Measurements from ENCODE around the gene MPP1.
"Not testable (repeated sequence)": the region's sequence is repeated elsewhere in the genome, so short reads cannot be mapped to it uniquely, and the experiment has no call there.

The MPP1 gene

GRCh38 chrX:154816326-154816898 lies 11.1 kb upstream of the MPP1 start:
- H4K20me1 ChIP-seq (ENCODE audit: insufficient read depth, low read length); H3K9me3 ChIP-seq (ENCODE audit: insufficient read depth, low read length); H3K4me3 ChIP-seq (ENCODE audit: low read length); H3K27me3 ChIP-seq (ENCODE audit: low read depth, low read length); H3K9ac ChIP-seq (ENCODE audit: low read length); H3K27ac ChIP-seq (ENCODE audit: low read length); H3K79me2 ChIP-seq (ENCODE audit: low read length); H2AFZ ChIP-seq (ENCODE audit: low read depth, low read length); H3K4me2 ChIP-seq (ENCODE audit: low read length); H3K36me3 ChIP-seq (replicated peaks; ENCODE audit: low read depth, low read length): not testable (repeated sequence)
- peaks cover 27% of the 10 kb centered on the region for H3K4me1 ChIP-seq (ENCODE audit: low read length)

- Histone ChIP-seq H3K36me3 (replicated peaks; ENCODE audit: low read depth, low read length) (no peaks in the 10 kb centered on the region), H3K9ac (ENCODE audit: low read length) (no peak overlapping the region), H2AFZ (ENCODE audit: low read depth, low read length) (no peak overlapping the region), H3K4me3 (ENCODE audit: low read length) (no peak overlapping the region), H3K9me3 (ENCODE audit: insufficient read depth, low read length) (no peaks in the 10 kb centered on the region), H3K27ac (ENCODE audit: low read length) (no peak overlapping the region), H3K79me2 (ENCODE audit: low read length) (no peaks in the 10 kb centered on the region), H4K20me1 (ENCODE audit: insufficient read depth, low read length) (no peaks in the 10 kb centered on the region), H3K4me2 (ENCODE audit: low read length) (no peak overlapping the region), H3K27me3 (ENCODE audit: low read depth, low read length) (no peaks in the 10 kb centered on the region), H3K4me1 (ENCODE audit: low read length) (peaks cover 19% of the 10 kb centered on the region)
- no peak for TF ChIP-seq EZH2phosphoT487 (IDR thresholded peaks at IDR 0.05; ENCODE audit: low read depth)
- TF ChIP-seq CTCF (IDR thresholded peaks at IDR 0.05; ENCODE audit: low read depth, low read length), result no peak
These were observed 10.1 kb upstream of the MPP1 start for GRCh38 chrX:154815274-154815818.

- Histone ChIP-seq H3K4me2 (ENCODE audit: low read length) (no peak overlapping the region), H3K4me1 (ENCODE audit: low read length) (peaks cover 8% of the 10 kb centered on the region), H3K36me3 (replicated peaks; ENCODE audit: low read depth, low read length) (no peaks in the 10 kb centered on the region), H3K9ac (ENCODE audit: low read length) (no peak overlapping the region), H3K27me3 (ENCODE audit: low read depth, low read length) (no peaks in the 10 kb centered on the region), H3K27ac (ENCODE audit: low read length) (no peak overlapping the region), H3K4me3 (ENCODE audit: low read length) (no peak overlapping the region), H4K20me1 (ENCODE audit: insufficient read depth, low read length) (no peaks in the 10 kb centered on the region), H2AFZ (ENCODE audit: low read depth, low read length) (no peak overlapping the region), H3K9me3 (ENCODE audit: insufficient read depth, low read length) (no peaks in the 10 kb centered on the region), H3K79me2 (ENCODE audit: low read length) (no peaks in the 10 kb centered on the region)
- TF ChIP-seq CTCF (IDR thresholded peaks at IDR 0.05; ENCODE audit: low read depth, low read length) (no peak), EZH2phosphoT487 (IDR thresholded peaks at IDR 0.05; ENCODE audit: low read depth) (no peak)
These were observed 8.5 kb upstream of the MPP1 start for GRCh38 chrX:154813801-154814200.

- no peaks in the 10 kb centered on the region for H3K27me3 ChIP-seq (ENCODE audit: low read depth, low read length)
- 0 out of 2 replicates have a peak, but pooled peaks cover 3% of the 10 kb centered on the region for H3K4me1 ChIP-seq (ENCODE audit: low read length)
- H3K27ac ChIP-seq (ENCODE audit: low read length), result no peak overlapping the region
- no peaks in the 10 kb centered on the region for H3K36me3 ChIP-seq (replicated peaks; ENCODE audit: low read depth, low read length)
- H3K4me3 ChIP-seq (ENCODE audit: low read length), result no peak overlapping the region
- no peaks in the 10 kb centered on the region for H3K9me3 ChIP-seq (ENCODE audit: insufficient read depth, low read length)
- no peak overlapping the region for H2AFZ ChIP-seq (ENCODE audit: low read depth, low read length)
- TF ChIP-seq CTCF (IDR thresholded peaks at IDR 0.05; ENCODE audit: low read depth, low read length) (no peak), EZH2phosphoT487 (IDR thresholded peaks at IDR 0.05; ENCODE audit: low read depth) (no peak)
- H3K79me2 ChIP-seq (ENCODE audit: low read length), result no peaks in the 10 kb centered on the region
- no peak overlapping the region for H3K9ac ChIP-seq (ENCODE audit: low read length)
- H4K20me1 ChIP-seq (ENCODE audit: insufficient read depth, low read length), result no peaks in the 10 kb centered on the region
- no peak overlapping the region for H3K4me2 ChIP-seq (ENCODE audit: low read length)
These were observed 7.2 kb upstream of the MPP1 start for GRCh38 chrX:154812341-154813101.
